HG03196 (cell line): ENCODE results near the gene MISP3.
"Not testable (repeated sequence)": the region's sequence is repeated elsewhere in the genome, so short reads cannot be mapped to it uniquely, and the experiment has no call there.

Source experiments
- ATAC-seq: cut with Tn5 transposase; IDR thresholded peaks from one replicate; pipeline ENCODE4 v1.9.1; 2021; ENCODE audit not compliant: unreplicated experiment

The MISP3 gene

DNA sequence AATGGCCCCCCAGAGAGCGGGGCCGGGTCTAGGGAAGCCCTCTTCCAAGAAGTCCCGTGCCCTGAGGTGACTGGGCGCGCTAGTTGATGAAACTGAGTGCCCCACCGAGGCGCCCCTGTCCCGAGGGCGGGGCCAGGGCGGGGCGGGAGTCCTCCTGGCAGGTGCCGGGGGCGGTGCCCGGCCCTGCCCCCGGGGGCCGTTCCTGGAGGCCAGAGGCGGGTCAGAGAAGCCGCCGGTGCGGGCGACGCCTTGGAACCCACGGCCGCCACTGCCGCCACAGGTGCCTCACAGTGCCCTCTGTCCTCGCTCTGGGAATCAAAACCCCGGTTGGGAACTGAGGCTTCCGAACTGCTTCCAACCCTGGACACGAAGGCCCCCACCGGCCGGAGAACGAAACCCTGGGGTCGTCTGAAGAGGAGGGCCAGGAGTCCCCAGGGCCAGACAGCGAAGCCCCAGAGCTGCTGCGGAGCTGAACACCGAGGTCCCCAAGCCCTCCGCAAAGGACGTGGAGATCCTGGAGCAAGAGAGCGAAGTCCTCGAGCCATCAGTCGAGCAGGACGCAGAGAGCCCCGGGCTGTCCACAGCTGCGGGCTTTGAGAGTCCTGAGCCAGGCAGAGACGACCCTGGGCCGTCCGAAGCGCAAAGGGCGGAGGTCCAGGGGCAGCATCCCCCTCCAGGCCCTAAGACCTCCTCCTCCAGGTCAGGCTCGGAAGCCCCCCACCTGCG lies at the start of gene MISP3:
Gene MISP3, plus strand, starts transcription at position 252 of the 726 bp plus-strand sequence. CDS start 524 bp downstream, outside the sequence.
- peak; percentile 34 for ATAC-seq

DNA sequence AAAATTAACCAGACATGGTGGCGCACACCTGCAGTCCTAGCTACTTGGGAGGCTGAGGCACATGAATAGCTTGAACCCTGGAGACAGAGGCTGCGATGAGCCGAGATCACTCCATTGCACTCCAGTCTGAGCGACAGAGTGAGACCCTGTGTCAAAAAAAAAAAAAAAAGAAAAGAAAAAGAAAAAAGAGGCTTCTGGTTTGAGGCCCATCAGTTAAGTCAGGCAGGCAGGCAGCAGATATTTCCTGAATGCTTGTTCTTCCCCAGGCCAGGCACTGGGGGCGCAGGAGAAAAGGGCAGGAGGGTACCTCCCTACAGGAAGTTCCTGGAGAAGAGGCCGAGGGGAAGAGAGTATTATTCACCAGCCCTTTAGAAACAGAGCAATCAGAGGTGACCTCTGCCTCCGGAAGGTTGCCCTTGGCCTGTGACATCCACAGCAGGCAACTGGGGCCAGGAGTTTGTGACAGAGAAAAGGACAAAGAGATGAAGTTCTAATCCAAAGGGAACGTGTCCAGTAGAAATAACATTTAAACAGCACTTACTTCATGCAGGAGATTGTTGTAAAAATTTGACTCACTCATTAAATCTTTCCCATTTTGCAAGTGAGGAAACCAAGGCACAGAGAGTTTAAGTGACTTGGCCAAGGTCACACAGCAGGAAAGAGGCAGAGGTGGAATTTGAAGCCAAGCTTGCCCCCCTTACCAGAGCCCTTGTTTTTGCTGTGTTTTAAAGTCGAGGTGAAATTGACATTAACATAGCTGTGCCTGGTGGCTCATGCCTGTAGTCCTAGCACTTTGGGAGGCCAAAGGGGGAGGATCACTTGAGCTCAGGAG lies 49.0 kb upstream of the MISP3 start:
- ATAC-seq, result no peak

DNA sequence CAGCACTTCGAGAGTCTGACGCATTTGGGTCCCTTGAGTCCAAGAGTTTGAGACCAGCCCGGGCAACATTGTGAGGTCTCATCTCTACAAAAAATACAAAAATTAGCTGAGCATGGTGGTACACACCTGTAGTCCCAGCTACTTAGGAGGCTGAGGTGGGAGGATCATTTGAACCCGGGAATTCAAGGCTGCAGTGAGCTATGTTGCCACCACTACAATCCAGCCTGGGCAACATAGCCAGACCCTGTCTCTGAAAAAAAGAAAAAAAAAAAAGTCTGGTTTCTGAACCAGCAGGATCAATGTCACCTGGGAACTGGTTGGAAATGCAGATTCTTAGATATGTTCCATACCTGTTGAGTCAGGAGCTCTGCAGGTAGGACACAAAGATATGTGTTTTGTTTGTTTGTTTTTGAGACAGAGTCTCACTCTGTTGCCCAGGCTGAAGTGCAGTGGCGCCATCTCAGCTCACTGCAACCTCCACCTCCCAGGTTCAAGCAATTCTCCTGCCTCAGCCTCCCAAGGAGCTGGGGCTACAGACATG lies 45.9 kb upstream of the MISP3 start:
- not testable (repeated sequence) for ATAC-seq

DNA sequence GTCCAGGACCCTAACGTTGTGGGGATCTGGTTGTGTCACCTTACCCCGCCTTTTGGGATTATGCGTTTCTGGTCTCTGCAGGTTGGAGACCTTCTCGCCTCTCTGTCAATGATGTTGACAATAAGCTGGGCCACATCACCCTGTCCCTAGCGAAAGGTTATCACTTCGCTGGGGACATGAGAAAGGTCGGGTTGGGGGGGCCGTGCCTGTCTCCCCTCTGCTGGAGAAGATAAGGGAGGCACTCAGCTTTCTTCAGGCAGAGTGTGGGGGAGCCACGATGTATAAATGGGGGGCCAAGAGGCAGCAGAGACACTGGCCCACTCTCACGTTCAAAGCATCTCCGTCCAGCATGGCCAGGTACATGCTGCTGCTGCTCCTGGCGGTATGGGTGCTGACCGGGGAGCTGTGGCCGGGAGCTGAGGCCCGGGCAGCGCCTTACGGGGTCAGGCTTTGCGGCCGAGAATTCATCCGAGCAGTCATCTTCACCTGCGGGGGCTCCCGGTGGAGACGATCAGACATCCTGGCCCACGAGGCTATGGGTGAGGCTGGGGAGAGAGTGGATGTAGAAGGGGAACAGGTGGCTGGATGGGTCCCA lies 44.6 kb upstream of the MISP3 start, which contains the start of gene RLN3:
Gene RLN3, plus strand, starts transcription at position 293 of the 595 bp plus-strand sequence. Its CDS starts 57 bp downstream, at position 350.
- no peak for ATAC-seq

DNA sequence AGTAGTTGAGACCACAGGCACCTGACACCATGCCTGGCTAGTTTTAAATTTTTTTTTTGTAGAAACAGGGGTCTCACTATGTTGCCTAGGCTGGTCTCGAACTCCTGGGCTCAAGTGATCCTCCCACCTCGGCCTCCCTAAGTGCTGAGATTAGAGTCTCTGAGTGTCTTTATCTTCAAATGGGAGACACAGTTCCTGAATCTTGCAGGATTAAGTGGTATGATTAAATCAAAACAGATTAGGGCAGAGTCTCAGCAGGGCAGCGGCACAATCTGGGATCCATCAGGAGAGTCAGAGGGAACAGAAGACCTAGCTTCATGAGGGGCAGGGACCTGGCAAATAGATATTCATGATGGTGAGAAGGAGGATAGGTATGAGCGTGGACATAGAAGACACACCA lies 43.7 kb upstream of the MISP3 start:
- ATAC-seq, result no peak

DNA sequence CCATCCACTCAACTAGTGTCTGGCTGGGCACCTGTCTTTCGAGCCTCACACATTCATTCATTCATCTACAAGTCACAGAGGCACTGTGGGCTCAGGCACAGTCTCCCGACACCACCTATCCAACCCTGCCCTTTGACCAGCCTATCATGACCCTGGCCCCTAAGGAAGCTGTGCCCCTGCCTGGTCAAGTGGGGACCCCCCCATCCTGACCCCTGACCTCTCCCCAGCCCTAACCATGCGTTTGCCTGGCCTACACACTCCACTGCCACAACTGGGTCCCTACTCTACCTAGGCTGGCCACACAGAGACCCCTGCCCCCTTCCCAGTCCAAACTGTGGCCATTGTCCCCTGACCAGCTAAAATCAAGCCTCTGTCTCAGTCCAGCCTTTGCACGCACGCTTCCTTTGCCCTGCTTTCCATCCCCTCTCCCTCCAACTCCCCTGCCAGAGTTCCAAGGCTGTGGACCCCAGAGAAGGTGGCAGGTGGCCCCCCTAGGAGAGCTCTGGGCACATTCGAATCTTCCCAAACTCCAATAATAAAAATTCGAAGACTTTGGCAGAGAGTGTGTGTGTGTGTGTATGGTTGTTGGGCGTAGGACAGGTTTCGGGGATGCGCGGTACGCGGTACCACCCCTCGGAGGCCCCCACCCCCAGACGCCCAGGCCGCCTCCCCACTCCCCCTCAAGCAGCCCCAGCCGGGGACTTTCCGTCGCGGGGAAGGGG lies 41.4 kb upstream of the MISP3 start:
- ATAC-seq, result no peak

DNA sequence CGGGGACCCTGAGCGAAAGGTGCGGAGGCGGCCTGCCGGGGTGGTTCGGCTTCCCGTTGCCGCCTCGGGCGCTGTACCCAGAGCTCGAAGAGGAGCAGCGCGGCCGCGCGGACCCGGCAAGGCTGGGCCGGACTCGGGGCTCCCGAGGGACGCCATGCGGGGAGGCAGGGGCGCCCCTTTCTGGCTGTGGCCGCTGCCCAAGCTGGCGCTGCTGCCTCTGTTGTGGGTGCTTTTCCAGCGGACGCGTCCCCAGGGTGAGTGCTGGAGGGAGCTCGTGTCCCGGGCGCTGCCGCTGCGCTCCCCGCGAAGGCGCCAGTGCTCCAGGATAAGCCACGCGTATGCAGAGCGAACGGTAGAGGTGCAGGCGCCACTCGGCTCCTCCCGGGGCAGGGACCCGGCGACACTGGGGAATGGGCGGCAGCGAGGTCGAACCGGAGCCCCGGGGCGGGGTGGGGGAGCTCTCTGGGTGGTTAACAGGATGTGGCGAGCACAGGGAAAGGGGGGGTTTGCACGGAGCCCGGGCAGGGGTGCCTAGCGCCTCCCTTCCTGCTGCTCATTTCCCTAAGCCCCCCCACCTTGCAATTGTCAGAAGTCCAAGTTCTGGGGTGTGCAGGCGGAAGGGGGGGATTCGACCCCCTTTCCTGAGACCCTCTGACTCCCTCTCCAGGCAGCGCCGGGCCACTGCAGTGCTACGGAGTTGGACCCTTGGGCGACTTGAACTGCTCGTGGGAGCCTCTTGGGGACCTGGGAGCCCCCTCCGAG lies 40.7 kb upstream of the MISP3 start, which contains the start of gene IL27RA:
Gene IL27RA, plus strand, starts transcription at position 44 of the 762 bp plus-strand sequence. Its CDS starts 111 bp downstream, at position 155.
- ATAC-seq, result peak; percentile 58

DNA sequence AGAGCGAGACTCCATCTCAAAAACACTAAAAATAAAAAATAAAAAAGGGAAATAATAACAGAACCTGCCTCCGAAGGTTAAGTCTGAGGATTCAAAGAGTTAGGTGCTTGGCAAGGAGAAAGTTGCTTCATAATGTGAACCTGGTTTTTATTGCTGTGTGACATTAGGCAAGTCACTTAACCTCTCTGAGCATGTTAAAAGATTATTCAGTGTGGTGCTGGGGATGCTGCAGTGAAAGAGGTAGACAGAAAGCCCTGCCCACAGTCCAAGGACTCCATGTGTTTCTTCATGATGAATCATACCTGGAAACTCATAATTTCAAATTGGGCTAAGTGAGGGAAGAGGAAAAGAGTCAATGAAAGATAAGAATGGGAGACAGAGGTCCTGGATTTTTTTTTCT lies 38.6 kb upstream of the MISP3 start:
- no peak for ATAC-seq

DNA sequence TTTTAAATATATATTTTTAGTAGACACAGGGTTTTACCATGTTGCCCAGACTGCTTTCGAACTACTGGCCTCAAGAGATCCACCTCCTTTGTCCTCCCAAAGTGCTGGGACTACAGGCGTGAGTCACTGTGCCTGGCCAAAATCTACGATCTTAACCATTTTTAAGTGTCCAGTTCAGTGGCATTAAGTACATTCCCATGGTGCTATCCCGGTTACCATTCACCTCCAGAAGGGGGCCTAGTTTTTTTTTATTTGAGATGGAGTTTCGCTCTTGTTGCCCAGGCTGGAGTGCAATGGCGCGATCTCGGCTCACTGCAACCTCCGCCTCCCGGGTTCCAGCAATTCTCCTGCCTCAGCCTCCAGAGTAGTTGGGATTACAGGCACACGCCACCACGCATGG lies 37.4 kb upstream of the MISP3 start:
- ATAC-seq, result not testable (repeated sequence)

DNA sequence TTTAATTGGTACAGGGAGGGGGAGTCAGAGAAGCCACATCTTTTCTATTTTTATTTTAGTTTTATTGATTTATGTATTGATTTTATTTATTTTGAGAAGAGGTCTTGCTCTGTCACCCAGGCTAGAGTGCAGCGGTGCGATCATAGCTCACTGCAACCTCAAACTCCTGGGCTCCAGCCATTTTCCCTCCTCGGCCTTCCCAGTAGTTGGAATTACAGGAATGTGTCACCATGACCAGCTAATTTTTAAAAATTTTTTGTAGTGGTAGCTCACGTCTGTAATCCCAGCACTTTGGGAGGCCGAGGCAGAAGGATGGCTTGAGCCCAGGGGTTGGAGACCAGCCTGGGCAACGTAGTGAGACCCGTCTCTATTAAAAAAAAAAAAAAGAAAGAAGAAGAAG lies 36.9 kb upstream of the MISP3 start:
- no peak for ATAC-seq

DNA sequence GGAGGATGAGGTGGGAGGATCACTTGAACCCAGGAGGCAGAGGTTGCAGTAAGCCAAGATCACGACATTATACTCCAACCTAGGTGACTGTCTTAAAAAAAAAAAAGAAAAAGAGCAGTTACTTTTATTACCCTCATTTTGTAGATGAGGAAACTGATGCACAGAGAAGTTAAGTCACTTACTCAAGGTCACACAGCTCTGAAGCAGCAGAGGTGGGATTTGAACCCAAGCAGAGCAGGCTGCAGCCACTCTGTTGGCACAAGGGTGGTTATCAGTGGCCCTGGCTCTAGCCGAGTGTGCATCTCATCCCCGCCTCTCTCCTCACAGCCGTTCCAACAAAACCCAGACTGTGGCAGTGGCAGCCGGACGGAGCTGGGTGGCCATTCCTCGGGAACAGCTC lies 33.4 kb upstream of the MISP3 start:
- ATAC-seq, result no peak

DNA sequence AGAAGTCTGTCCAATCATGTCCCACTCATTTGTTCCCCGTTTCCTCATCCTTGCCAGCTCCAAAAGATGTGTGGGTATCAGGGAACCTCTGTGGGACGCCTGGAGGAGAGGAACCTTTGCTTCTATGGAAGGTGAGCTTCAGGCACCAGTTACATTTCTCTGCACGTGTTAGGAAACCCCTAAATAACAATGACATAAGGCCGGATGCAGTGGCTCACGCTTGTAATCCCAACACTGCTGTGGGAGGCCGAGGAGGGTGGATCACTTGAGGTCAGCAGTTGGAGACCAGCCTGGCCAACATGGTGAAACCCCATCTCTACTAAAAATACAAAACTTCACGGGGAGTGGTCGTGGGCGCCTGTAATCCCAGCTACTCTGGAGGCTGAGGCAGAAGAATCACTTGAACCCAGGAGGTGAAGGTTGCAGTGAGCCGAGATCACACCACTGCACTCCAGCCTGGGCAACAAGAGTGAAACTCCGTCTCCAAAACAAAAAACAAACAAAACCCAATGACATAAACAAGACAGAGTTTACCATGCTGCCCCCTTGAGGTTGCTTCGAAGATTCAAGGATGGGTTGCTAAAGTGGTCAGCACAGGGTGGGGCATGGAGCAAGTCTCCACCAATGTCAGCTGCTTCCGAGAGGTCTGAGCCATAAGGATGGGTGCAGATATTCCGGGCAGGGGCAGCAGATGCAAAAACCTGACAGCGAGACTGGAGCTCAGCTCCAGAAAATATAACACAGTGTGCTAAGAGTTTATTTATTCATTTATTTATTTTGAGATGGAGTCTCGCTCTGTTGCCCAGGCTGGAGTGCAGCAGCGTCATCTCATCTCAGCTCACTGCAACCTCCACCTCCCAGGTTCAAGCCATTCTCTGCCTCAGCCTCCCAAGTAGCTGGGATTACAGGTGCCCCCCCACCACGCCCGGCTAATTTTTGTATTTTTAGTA lies 29.7 kb upstream of the MISP3 start:
- not testable (repeated sequence) for ATAC-seq

DNA sequence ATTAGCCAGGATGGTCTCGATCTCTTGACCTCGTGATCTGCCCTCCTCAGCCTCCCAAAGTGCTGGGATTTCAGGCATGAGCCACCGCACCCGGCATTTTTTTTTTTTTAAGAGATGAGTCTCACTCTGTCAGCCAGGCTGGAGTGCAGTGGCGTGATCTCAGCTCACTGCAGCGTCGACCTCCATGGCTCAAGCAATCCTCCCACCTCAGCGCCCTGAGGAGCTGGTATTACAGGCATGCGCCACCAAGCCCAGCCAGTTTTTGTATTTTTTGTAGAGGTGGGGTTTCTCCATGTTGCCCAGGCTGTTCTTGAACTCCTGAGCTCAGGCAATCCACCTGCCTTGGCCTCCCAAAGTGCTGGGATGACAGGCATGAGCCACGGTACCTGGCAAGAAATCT lies 24.7 kb upstream of the MISP3 start:
- not testable (repeated sequence) for ATAC-seq

DNA sequence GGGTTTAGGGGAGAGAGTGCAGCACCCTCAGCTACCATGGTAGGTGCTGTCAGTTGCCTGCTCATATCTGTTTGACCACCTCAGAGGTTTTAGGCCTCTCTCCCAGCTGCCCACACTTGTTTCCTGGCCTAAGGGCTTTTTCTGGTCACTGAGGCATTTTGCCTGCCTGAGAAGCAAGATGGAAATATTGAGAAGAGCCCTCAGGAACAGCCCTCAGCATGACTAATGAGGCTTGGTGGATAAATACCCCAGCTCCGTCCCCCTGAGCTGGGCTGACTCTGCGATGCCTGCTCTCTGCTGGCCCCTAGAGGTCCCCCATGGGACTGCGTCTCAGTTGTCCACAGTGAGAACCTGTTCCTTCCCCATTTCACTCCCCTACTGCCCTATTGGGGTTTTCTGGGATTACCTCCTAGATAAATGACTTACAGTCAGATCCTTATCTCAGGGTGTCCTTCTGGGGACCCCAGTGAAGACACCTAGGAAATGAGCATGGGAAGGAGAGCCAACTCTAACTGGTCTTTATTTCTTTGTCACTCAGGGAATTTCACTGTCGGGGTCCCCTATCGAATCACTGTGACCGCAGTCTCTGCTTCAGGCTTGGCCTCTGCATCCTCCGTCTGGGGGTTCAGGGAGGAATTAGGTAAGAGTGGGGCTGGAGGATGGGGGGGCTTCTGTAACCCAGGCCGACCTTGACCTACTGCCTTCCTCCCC lies 24.0 kb upstream of the MISP3 start:
- ATAC-seq, result no peak

DNA sequence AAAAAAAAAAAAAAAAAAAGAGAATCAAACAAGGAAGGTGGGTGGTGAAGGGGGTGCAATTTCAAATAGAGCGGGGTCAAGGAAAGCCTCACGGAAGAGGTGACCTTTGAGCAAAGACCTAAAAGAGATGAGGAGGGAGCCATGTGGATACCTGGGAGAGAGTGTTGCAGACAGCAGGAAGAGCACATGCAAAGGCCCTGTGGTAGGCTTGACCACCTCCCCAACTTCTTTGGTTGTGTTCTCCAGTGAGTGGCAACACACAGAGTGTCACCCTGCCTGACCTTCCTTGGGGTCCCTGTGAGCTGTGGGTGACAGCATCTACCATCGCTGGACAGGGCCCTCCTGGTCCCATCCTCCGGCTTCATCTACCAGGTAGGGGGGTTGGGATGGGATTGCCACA lies 22.1 kb upstream of the MISP3 start:
- no peak for ATAC-seq

DNA sequence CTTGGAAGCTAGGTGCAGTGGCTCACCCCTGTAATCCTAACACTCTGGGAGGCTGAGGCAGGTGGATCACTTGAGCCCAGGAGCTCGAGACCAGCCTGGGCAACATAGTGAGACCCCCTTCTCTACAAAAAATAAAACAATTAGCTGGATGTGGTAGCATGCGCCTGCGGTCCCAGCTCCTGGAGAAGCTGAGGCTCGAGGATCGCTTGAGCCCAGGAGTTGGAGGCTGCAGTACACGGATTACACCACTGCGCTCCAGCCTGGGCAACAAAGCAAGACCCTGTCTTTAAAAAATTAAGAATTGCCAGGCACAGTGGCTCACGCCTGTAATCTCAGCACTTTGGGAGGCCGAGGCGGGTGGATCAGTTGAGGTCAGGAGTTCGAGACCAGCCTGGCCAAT lies 21.6 kb upstream of the MISP3 start:
- ATAC-seq, result not testable (repeated sequence)

DNA sequence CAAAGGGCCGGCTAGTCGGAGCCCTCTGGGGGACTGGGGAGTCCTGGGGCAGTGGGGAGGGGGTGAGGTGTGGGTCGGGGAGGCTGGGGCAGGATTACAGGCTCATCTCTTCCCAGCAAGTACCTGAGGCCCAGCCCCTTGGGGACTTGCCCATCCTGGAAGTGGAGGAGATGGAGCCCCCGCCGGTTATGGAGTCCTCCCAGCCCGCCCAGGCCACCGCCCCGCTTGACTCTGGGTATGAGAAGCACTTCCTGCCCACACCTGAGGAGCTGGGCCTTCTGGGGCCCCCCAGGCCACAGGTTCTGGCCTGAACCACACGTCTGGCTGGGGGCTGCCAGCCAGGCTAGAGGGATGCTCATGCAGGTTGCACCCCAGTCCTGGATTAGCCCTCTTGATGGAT lies 20.6 kb upstream of the MISP3 start:
- no peak for ATAC-seq

DNA sequence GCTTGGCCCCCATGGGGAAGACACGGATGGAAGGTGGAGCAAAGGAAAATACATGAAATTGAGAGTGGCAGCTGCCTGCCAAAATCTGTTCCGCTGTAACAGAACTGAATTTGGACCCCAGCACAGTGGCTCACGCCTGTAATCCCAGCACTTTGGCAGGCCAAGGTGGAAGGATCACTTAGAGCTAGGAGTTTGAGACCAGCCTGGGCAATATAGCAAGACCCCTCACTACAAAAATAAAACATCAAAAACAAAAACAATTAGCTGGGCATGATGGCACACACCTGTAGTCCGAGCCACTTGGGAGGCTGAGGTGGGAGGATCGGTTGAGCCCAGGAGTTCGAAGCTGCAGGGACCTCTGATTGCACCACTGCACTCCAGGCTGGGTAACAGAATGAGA lies 20.1 kb upstream of the MISP3 start:
- no peak for ATAC-seq
